ENCODE measurements around the gene KRT9.
"Not testable (repeated sequence)": the region's sequence is repeated elsewhere in the genome, so short reads cannot be mapped to it uniquely, and the experiment has no call there.

Gene KRT9

DNA sequence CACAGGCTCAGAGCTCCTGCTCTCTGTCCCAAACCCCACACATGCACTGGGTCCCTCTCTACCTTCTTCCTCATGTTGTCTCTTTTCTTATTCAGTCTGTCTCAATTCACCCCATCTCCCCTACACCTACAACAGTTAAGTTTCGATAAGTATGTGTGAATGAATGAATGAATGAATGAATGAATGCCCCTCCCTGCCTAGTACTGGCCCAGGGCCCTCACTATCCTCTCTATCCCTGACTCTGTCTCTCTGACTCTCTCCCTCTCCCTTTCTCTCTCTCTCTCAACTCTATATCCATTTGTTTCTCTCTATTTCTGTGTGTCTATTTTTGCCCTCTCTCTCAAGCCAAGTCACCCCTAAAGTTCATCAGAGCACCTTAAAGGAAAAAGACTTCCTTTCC is 6.7 kb upstream of the KRT9 start:
- no peak for DNase-seq

DNA sequence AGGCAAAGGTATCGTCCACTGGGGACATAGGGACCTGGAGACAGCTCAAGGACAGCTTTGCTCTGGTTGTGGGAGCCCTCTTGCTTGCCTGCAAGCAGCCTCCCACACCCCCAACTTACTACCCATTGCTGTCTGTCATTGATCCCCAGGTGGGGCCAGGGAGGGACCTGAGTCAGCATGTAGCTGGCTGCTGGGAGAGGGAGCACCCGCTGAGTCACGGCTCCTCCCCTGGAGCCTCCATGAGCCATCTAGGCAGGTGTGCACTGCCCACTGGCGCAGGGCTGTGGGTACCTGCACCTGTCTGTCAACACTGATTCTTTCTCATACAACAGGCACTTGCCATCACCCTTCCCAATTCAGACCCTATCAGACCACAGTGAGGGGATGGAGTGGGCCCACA is 4.9 kb upstream of the KRT9 start:
- DNase-seq = not testable (repeated sequence)

DNA sequence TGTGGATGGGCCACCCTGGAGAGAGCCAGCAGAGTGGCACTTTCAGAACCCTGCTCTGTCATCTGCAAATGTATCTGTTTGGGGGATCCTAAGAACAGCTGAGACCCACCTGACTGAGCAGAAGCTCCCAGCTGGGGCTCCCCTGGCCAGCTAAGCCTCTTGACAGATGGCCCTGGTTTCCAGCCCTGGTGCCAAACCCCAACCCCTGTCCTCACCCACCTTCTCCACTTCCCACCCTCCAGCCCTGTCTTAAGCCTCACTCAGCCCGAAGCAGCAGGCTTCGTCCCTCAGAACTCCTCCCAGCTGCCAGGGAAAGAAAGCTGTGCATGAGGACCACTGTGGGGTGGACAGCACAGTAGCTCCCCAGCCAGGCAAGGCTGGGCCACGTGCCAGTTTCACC is 3.5 kb upstream of the KRT9 start:
- DNase-seq = no peak

DNA sequence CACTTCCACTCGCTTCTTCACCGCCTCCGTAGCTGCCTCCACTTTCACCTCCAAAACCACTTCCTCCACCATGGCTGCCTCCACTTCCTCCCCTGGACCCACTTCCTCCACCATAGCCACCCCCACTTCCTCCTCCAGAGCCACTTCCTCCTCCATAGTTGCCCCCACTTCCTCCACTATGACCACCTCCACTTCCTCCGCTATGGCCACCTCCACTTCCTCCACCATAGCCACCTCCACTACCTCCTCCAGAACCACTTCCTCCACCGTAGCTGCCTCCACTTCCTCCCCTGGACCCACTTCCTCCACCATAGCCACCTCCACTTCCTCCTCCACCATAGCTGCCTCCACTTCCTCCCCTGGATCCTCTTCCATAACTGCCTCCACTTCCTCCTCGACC is 4.5 kb downstream of the KRT9 start:
- DNase-seq = no peak

DNA sequence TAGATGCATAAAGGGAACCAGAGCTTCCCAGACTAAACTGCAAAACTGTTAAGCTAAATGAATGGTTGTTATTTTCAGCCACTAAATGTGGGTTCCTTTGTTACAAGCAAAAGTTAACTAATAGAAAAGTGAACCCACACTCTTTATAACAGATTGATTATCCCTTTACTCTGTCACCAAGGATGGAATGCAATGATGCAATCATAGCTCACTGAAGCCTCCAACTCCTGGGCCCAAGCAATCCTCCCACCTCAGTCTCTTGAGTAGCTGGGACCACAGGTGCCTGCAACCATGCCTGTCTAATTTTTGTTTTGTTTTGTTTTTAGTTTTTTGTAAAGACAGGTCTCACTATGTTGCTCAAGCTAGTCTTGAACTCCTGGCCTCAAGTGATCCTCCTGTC is 6.5 kb downstream of the KRT9 start:
- no peak for DNase-seq

DNA sequence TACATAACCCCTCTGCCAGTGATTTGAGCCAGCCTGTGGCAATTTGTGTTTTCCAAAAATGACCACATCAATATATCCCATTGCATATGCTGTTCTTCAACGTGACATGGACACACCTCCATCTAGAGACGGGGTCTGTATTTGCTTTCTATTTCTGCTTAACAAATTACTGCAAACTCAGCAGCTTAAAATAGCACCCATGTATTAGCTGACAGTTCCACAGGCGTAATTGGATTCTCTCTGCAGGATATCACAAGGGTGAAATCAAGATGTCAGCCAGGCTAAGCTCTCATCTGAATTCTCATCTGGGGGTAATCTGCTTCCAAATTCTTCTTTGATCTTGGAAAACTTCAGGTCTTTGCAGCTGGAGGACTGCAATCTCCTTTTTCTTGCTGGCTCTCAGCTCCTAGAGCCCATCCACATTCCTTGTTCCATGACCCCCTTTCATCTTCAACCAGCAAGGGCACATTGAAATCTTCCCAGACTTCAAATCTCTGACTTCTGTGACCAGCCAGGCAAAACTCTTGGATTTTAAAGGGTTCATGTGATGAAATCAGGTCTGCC is 8.2 kb downstream of the KRT9 start:
- DNase-seq = no peak

DNA sequence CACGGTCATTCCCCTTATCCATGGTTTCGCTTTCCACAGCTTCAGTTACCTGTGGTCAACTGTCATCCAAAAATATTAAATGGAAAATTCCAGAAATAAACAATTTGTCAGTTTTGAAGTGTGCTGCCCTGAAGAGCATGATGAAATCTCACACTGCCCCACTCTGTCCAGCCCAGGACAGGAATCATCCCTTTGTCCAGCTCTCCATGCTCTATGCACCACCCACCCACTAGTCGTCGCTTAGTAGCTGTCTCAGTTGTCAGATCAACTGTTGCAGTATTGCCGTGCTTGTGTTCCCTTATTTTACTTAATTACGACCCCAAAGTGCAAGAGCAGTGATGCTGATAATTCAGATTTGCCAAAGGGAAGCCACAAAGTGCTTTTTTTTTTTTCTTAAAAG is 10.3 kb downstream of the KRT9 start:
- no peak for DNase-seq

DNA sequence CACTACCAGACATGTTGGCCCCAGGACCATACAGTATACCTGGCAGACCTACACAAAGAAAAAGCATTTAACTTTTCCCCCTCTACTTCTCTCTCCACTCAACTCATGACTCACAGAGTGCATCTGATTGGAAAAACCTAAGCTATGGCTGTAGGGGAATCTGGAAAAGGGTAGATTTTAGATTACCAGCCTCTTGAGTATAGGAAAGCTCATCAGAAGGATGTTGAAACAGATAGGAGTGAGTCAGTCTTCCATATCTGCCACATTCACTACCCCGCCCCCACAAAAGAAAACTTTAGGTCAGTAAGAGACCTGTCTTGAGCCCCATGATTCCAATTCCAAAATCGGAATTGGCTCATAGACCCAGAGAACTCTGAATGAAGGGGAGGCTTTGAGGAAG is 12.3 kb downstream of the KRT9 start:
- DNase-seq = no peak

DNA sequence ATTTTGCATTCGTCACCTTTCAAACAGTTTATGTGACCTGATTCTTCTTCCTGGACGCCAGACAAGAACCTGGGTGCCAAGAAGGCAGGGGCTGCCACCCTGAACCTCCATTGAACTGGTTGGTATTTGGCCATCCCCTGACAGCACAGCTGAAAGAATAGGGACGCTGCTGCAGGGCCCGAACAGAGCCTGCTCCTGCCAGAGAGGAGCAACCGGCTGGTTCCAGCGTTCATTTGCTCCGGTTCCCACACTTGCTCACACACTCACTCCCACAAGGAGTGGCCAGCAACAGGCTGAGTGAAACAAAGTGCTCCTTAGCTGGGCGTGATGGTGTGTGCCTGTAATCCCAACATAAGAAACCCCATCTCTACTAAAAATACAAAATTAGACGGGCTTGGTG is 14.9 kb downstream of the KRT9 start:
- DNase-seq = no peak

DNA sequence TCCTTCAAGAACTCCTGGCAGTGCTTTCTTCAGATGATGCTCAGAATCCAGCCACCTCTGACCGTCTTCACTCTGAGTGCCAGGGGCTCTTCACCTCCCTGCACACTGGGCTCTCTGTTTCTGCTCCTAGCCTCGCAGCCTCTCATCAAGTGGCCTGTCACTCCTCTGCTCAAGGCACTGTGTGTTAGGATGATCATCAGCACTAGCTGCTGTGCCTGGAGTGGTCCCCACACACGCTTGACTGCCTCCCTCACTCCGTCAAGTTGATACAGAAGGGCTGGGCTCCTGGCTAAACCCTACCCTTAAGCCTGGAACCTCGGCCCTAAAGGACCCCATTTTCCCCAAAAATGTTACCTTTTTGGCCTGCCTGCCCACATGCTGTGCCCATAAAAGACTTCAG is 15.6 kb downstream of the KRT9 start:
- DNase-seq = no peak

DNA sequence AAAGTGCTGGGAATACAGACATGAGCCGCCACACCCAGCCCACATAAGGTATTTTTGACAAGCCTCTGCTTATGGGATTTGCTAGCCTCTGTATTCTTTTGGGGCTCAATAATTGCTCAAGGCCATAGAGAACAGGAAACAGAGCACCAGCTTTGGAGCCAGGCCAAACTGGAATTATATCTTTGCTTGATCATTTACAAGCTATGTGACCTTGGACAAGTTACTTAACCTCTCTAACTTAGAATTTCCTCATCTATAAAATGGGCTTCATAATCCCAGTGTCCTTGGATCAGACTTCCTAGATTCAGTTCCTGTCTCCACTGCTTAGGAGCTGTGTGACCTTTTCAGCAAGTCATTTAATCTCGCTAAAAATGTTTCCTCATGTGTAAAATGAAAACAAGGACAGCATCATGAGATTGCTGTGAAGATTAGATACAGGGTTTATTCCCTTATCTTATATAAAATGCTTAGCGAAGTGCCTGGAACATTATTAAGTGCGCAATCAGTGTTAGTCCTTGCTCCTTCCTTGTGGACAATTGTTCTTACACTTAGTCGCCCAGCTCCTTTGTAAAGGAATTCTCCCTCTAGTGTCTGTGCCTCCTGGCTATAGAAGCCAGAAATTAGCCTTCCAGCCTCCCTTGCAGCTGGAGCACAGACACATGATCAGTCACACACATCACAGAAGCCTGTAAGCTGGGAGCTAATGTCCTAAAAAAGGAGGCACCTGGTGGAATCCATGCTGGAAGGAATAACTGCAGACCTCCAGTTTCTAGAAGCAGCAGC is 16.6 kb downstream of the KRT9 start:
- DNase-seq = no peak

DNA sequence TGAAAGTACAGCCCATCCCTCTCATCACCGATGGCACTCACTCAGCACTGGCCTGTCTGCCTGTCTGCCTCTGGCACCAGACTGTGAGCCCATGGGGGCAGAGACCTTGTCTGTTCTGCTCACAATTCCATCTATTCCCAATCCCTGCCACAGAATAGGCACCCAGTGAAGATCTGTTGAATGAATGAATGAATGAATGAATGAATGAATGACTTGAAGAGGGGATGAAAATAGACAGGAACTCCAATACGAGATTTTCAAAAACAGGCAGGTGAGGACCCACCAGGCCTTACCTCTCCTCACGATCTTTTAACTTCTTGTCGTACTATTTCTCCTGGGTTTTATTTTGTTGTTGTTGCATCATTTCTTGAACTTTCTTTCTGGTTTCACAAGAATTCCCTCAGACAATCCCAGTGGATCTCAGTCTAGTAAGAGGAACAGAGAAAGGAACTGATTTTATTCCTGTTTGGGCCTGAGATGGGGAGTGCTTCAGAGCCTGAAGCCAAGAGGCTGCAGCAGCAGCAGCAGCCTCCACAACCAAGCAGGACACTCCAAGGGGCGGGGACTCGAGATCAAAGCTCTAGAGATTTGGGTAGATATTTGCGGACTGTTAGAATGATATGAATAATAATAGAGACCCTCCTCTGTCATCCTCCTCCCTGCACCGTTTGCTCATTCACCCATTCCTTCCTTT is 17.7 kb downstream of the KRT9 start:
- DNase-seq = no peak

DNA sequence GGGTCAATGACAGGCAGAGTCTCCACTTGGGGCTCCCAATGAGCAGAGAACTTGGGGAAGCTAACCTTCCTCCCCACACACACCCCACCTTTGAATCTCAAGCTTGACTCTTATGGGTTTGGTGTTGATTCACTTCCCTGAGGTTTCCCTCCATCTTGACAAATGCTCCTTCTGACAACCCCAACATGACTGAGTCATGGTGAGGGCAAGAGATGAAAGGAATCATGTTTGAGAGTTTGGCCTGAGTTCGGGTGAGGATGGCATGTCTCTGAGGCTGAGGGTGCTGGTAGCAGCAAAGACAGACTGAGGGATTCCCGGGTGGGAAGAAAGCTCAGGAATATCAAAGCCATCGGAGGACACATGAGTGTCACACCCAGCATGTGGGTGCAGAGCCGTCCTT is 18.7 kb downstream of the KRT9 start:
- no peak for DNase-seq

DNA sequence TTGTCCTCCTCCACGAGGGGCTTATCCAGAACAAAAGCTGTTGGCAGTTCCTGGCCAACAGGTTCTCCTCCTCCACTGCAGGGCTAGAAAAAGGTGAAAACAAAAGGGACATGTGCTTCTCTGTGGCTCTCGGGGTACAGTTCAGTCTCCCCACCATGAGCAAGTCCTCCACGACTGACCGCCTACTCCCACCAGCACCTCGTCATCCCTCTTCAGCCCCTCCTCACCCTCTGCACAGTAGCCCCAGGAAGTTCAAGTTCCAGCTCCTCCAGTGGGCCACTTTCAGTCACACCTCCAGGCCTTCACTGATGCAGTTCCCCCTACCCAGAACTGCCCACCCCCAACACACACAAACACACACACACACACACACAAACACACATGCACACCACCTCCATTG is 19.4 kb downstream of the KRT9 start:
- DNase-seq = no peak

DNA sequence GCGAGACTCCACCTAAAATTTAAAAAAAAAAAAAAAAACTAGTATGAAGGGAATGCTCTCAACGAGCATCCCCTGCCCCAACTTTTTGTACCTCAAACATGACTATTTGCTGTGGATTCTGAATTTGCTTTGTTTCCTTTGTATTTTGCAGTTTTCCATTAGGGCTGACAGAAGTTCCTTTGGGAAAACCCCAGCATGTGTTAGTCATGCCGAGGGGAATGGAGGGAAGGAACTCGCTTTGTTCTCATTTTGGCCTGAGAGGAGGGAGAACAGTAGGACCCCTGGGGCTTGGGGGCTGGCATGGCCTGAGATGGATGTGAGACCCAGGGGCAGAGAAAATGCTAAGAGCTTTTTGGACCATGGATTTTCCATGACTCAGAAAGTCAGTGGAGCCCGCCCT is 20.5 kb downstream of the KRT9 start:
- no peak for DNase-seq

DNA sequence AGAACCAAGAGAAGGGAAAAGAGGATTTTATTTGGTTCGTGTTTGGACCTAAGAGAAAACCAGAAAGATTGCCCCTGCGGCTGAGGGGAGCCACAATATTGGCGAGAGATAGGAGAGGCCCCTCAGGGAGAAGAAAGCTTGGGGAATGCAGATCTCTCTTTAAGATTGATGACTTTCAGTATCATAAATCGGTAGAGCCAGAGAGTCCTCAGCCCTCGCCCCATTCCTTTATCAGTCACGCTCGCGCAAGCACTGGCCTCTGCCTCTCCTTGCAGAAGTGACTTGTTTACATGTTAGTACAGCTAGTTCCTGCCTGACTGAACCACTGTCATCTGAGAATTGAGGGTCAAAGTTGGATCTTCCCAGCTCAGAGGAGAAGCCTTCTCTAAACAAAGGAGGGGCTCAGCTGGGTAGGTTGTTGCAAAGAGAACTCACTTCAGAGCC is 22.2 kb downstream of the KRT9 start:
- no peak for DNase-seq

DNA sequence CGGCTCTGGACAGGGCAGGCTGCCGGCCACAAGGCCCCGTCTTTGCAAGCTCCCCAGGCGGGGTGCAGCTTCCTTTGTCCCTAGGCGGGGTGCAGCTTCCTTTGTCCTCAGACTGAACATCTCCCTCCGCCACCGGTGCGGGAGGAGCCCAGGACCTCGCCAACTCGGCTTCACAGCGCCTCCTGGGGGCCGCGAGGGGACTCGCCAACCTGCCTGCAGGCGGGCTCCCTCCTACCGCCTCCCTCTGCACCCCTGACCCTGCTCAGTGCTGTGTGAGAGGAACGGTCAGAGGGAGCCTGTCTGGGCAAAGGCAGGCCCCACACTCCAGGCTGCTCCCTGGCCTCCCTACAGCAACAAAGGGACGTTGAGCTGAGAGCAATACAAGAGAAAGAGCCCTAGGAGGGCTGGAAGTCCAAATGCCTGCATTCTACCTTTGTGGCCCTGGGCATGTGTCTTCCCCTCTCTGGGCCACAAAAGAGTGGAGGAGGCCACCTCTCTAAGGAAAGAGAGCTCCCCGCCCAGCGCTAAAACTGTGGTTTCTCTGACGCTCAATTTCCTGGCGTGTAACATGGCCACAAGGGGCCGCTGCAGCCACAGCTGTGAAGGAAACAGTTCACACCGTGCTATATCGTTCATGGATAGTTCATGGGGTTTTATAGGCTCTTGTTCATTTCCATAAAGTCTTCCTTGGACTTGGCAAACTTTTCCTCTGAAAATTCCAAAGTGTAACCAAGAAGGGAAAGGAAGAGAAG is 22.8 kb downstream of the KRT9 start:
- DNase-seq = peak; percentile 9

DNA sequence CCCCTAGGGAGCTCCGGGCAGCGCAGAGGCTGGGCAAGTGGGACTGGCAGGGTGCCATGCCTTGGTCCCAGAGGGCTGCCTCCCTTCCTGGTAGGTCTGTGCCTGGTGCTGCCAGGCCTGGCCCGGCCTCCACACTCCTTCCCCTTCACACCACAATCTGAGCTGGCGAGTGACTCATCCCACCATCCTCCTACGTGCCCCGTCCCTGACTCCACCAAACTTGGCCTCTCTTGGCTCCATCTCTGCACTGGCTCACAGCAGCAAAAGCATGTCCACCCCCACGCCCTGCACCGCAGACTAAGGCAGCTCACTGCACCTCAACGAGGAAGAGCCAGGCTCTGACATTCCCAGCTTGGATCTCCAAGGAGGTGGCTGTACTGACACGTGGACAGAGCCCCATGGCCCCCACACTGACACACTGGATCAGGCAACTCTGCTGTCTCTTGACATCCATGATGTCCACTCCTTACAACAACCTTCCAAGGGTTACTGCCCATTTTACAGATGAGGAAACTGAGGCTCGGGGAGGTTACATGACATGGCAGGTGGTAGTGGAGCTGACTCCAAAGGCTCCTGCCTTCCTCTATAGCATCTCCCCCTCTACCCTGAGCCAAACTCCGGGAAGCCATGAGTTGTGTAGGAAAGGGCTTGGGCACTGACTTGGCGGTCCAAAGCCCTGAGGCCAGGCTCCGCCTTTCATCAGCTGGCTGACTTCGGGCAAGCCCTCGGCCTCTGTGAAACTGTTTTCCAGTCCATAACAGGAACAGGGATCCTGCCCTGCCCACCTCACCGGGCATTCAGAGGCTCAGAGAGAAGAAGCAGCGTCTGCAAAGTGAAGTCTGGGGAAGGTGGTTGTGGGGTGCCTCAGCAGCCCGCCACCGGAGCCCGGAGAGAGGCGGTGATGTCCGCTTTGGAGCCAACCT is 23.7 kb downstream of the KRT9 start:
- DNase-seq = peak; percentile 11

DNA sequence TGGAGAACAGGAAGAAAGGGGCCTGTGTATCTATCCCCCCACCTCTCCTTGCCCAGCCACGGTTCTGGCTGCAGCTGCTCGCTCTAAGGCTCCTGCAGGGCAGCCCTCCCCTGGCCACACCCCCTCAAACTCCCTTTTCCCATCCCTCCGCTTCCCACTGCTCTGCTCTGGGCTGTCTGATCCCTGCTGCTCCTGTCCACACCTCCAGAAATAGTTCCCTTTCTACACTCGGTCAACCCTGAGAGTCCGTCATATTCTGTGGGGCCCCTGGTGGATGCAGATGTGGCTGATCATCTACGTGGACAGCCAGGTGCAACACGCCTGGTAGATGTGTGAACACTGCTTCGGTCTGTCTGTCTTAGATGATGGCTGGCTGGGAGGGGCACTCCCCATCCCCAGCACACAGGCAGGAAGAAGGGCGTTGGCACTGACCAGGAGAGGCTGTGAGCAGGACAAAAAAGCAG is 24.4 kb downstream of the KRT9 start:
- no peak for DNase-seq

DNA sequence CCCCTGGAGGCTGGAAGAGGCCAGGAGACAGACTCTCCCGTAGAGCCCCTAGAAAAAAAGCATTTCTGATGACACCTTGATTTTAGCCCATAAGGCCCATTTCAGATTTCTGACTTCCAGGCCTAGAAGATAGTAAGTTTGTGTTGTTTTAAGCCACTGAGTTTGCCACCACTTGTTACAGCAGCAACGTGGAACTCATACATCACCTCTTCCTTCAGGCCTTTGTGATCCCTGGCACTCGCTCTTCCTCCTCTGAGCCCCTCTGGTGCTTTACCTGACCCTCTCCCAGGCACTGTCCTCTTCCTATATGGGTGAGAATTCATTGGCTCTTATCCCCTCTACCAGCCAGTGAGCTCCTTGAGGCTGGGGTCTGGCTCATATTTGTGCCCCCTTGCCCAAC is 25.0 kb downstream of the KRT9 start:
- no peak for DNase-seq

DNA sequence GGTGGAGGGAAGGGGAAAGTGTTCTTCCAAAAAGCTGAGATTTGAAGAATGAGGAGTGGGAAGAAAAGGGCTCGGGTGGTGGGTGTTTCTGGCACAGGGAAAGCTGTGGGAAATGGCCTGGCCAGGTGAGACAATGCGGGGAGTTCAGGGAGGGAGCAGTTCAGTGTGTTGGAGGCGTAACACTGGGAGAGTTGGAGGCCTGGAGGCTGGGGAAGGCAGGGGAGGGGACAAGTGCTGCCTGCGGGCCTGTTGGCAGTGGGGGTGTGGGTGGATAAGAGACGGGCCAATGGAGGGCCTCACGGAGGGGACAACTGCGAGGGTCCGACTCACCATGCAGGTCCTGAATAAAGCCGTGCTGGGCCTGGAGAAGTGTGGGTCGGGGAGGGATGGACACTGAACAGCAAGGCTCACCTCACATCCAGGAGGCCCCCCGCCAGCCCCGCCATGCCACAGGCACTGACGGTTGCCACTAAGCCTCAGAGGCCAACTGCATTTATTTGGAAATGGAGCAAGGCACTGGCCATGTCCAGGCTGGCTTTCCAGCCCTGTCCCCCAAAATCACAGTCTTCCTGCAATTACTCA is 25.9 kb downstream of the KRT9 start:
- no peak for DNase-seq

DNA sequence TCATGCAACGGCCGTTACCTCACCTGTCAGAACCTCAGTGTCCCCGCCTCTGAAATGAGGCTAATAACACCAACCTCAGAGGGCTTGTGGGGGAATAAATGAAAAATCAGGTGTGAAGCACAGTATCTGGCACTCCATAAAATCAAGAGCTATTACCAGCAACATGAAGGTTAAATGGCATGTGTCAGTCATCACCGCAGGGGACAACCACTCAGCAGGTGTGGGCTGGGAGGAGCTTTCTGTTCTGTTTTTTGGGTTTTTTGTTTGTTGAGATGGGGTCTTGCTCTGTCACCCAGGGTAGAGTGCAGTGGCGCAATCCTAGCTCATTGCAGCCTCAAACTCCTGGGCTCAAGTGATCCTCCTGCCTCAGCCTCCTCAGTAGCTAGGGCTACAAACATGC is 26.9 kb downstream of the KRT9 start:
- DNase-seq = no peak
